IPS-18a (cell line): Measurements from ENCODE around the gene USP34.
"Not testable (repeated sequence)": the region's sequence is repeated elsewhere in the genome, so short reads cannot be mapped to it uniquely, and the experiment has no call there.

ENCODE experiments used
- H3K27ac ChIP-seq: one replicate; pipeline ENCODE4 v1.5.1; 2013; ENCODE audit warnings: low read length
- H3K27me3 ChIP-seq: one replicate; pipeline ENCODE4 v1.6.1; 2013; ENCODE audit warnings: mild to moderate bottlenecking, low read length; ENCODE audit not compliant: control insufficient read depth, insufficient read depth
- H3K36me3 ChIP-seq: one replicate; pipeline ENCODE4 v1.6.1; 2013; ENCODE audit warnings: low read depth, low read length; ENCODE audit not compliant: control insufficient read depth
- H3K4me1 ChIP-seq: one replicate; pipeline ENCODE4 v1.6.1; 2013; ENCODE audit warnings: low read depth, low read length; ENCODE audit not compliant: control insufficient read depth
- H3K4me3 ChIP-seq: one replicate; pipeline ENCODE4 v1.5.1; 2013; ENCODE audit warnings: low read length
- H3K9ac ChIP-seq: one replicate; pipeline ENCODE4 v1.6.1; 2013; ENCODE audit warnings: mild to moderate bottlenecking, low read length, moderate library complexity
- H3K9me3 ChIP-seq: one replicate; pipeline ENCODE4 v1.6.1; 2013; ENCODE audit warnings: low read depth, low read length; ENCODE audit not compliant: control insufficient read depth

USP34 gene

DNA sequence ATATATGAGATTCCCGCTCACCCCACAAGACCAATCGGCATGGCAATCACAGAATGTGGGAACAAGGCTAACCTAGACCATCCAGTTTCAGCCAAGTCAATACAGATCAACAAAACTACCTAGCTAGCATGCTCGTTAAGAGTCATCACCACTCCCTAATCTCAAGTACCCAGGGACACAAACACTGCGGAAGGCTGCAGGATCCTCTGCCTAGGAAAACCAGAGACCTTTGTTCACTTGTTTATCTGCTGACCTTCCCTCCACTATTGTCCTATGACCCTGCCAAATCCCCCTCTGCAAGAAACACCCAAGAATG is 90.0 kb downstream of the USP34 start:
- H3K9ac ChIP-seq, H3K27ac ChIP-seq: not testable (repeated sequence)
- peaks cover 28% of the 10 kb centered on the region for H3K36me3 ChIP-seq

DNA sequence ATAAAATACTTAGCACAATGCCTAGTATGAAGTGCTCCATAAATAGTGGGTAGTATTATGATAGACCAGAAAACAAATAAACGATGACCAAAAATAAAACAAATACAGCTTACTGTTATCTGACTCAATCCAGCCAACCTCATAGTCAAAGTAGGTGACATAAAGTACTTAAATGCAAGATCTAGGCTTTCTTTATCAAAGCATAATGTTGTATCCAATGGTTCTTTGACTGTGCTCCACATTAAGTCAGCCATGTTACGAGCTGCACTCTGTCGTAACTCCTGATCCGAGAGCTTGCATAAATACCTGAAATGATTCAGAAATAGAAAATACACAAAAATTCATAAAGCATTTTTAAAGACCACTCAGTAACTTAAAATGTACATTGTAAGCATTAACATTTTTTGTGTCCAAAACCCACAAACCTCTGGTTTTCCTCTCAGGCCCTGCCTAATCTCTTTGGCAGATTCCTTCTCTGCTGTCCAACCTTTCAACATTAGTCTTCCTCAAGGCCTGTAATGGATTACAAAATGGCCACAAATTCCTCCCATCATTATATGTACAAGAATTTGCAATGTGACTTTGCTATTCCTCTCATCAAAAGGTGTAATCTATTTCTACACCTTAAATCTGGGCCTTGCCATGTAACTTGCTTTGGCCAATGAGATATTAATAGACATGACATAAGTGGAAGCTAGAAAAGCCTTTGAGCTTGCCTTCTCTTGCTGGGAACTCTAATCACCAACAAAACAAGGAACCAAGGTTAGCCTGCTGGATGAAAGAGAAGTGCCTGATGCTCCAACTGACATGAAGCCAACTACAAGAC is 90.6 kb downstream of the USP34 start:
- H3K36me3 ChIP-seq, result peaks cover 28% of the 10 kb centered on the region
- no peak overlapping the region for H3K9ac ChIP-seq
- no peaks in the 10 kb centered on the region for H3K9me3 ChIP-seq
- H3K27ac ChIP-seq, result no peak overlapping the region
- H3K4me1 ChIP-seq, result no peaks in the 10 kb centered on the region
- H3K27me3 ChIP-seq, result no peaks in the 10 kb centered on the region
- H3K4me3 ChIP-seq, result no peak overlapping the region

More for the DNA sequence above, 90.0 kb downstream of the USP34 start:
- H3K4me3 ChIP-seq, H3K4me1 ChIP-seq, H3K9me3 ChIP-seq, H3K27me3 ChIP-seq: not testable (repeated sequence)

DNA sequence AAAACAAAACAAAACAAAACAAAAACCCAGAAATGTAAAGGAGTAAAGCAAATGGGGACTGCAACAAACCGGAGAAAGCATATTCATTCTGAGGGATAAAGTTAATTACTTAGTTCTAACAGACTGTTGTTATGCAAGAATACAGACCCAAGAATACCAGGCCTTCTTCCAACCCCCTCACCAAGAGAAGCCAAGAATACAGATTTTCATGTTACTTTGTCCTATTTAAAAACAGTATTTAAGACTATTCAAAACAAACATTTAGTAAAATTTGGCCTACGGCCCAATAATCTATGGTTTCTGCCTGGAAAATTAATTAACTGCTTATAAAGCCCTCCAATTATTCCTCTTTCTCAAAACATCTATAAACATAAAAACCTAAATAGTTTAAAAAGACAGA is 91.4 kb downstream of the USP34 start:
- no peak overlapping the region for H3K4me3 ChIP-seq
- no peaks in the 10 kb centered on the region for H3K4me1 ChIP-seq
- H3K36me3 ChIP-seq, result peaks cover 33% of the 10 kb centered on the region
- H3K27ac ChIP-seq, result no peak overlapping the region
- H3K9ac ChIP-seq, result no peak overlapping the region
- no peaks in the 10 kb centered on the region for H3K9me3 ChIP-seq
- H3K27me3 ChIP-seq, result no peaks in the 10 kb centered on the region

DNA sequence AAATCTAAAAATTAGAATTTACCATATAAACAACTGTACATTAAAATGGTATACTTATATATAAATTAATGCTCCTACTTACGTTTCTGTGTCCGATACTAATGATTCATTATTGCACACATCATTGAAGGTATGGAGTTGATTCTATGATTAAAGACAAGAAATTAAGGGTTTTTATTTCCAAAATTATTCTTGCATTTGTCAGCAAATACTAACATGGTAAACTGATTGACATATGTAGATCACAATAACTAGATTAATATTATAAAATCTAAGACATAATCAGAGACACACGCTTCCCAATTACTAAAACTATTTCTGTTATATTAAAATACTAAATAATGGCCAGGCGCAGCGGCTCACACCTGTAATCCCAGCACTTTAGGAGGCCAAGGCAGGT is 92.6 kb downstream of the USP34 start:
- Histone ChIP-seq H3K27ac (no peak overlapping the region), H3K27me3 (no peaks in the 10 kb centered on the region), H3K4me1 (no peaks in the 10 kb centered on the region), H3K9ac (no peak overlapping the region), H3K4me3 (no peak overlapping the region), H3K36me3 (peaks cover 43% of the 10 kb centered on the region), H3K9me3 (no peaks in the 10 kb centered on the region)

DNA sequence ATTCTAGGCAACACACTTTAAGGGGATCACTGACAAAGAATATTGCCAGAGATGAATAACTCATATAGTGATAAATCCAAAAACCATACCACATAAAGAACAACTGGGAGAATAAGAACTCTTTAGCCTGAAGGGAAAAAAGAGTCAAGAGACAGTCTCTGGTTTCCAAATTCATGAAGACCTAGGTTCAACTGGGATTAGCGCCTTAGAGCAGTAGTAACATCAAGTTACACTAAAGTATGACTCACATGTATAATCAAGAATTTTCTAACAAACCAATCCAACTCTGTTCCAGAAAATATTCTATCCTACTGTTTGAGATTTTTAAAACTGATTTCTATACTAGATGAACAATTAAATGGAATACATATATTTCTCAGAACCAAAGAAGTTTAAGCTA is 93.8 kb downstream of the USP34 start:
- Histone ChIP-seq H3K4me3 (no peak overlapping the region), H3K9ac (no peak overlapping the region), H3K27ac (no peak overlapping the region), H3K9me3 (no peaks in the 10 kb centered on the region), H3K27me3 (no peaks in the 10 kb centered on the region), H3K4me1 (no peaks in the 10 kb centered on the region), H3K36me3 (peaks cover 43% of the 10 kb centered on the region)

DNA sequence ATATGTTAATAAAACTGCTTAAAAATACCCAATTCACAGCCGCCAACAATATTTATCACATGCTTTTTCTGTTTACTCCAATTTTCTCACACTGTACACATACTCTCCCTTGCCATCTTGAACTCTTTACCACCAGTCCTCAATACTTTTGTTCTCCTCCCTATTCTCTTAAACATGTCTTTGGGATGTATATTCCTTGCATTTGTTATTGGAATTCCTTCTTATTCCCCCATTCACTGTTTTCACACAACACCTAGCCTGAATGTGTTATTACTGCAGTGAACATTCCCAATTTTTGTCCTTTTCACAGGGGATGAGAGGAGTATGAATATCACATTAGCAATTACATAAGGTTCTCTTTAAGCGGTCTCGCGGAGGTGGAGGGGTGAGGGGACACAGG is 94.7 kb downstream of the USP34 start:
- Histone ChIP-seq H3K27me3 (no peaks in the 10 kb centered on the region), H3K9me3 (no peaks in the 10 kb centered on the region), H3K27ac (no peak overlapping the region), H3K4me1 (no peaks in the 10 kb centered on the region), H3K4me3 (no peak overlapping the region), H3K9ac (no peak overlapping the region), H3K36me3 (peaks cover 36% of the 10 kb centered on the region)

DNA sequence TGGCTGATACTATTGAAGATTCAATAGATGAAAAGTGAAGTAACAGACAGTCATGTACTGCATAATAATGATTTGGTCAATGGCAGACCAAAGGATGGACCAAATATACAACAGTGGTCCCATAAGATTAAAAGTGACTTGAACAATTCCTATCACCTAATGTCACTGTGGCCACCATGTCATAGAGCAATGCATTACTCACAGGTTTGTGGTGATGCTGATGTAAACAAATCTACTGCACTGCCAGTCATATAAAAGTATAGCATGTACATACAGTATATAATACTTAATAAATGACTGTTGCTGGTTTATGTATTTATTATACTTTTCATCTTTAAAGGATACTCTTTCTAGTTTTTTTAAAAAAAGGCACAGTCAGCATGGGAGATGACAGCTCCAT is 99.9 kb downstream of the USP34 start:
- Histone ChIP-seq H3K36me3 (peaks cover 28% of the 10 kb centered on the region), H3K4me3 (no peak overlapping the region), H3K4me1 (no peaks in the 10 kb centered on the region), H3K27ac (no peak overlapping the region), H3K9me3 (no peaks in the 10 kb centered on the region), H3K9ac (no peak overlapping the region), H3K27me3 (no peaks in the 10 kb centered on the region)

DNA sequence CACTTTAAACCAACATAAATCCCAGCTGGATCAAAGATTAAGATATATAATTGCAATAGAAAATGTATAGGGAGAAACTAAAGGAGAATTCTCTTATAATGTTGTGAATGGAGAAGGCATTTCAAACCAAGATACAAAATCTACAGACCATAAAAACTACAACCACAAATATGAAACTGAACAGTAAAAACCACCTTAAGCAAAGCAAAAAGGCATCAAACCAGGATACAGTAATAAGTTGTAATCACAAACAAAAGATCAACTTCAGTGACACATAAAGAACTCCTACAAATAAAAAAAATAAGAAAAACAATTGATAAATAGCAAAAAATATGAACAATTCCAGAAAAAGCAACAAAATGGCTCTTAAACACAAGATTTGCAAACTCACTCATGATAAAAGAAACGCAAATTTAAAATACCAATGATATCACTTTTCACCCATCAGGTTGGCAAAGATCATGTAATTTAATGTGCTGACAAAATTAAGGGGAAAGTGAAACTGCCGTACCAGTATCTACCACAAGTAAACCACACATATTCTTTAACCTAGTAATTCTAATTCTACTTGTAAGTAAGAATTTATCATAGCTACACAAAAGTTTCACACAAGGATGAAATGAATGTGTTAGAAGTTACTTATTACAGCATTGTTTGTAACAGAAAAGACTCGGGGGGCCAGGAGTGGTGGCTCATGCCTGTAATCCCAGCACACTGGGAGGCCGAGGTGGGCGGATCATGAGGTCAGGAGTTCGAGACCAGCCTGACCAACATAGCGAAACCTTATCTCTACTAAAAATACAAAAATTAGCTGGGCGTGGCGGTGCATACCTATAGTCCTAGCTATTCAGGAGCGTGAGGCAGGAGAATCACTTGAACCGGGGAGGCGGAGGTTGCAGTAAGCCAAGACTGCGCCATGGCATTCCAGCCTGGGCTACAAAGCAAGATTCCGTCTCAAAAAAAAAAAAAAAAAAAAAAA is 101.9 kb downstream of the USP34 start:
- H3K4me1 ChIP-seq, result no peaks in the 10 kb centered on the region
- no peak overlapping the region for H3K9ac ChIP-seq
- no peaks in the 10 kb centered on the region for H3K9me3 ChIP-seq
- no peak overlapping the region for H3K27ac ChIP-seq
- no peak overlapping the region for H3K4me3 ChIP-seq
- H3K36me3 ChIP-seq, result peaks cover 22% of the 10 kb centered on the region
- H3K27me3 ChIP-seq, result no peaks in the 10 kb centered on the region

DNA sequence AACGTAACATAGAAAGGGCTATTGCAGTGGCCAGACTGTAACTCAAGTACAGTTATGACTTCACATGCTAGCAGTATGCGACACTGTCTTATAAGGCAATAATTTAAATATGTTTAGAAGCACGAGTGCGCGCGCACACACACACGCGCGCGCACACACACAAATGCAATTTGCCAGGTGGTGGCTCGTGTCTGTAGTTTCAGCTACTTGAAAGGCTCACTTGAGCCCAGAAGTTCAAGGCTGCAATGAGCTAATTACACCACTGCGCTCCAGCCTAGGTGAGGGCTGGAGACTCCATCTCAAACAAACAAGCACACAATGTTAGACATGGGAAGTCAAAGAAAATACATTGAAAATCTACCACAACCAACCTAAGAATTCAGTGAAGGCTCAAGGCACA is 103.7 kb downstream of the USP34 start:
- no peaks in the 10 kb centered on the region for H3K27me3 ChIP-seq
- H3K27ac ChIP-seq, result no peak overlapping the region
- H3K9ac ChIP-seq, result no peak overlapping the region
- peaks cover 28% of the 10 kb centered on the region for H3K36me3 ChIP-seq
- H3K4me3 ChIP-seq, result no peak overlapping the region
- no peaks in the 10 kb centered on the region for H3K4me1 ChIP-seq
- no peaks in the 10 kb centered on the region for H3K9me3 ChIP-seq

DNA sequence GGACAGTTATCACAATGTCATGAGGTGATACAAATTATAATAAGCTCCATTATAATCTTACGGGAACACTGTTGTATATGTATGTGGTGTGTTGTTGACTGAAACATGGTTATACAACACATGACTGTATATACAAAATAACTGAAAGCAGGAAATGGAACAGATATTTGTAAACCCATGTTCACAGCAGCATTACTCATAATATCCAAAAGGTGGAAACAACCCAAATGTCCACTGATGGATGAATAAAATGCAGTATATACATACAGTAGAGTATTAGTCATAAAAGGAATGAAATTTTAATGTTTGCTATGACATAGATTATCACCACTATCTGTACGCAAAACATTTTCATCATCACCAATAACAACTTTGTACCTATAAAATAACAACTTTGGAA is 107.3 kb downstream of the USP34 start:
- Histone ChIP-seq H3K9me3 (no peaks in the 10 kb centered on the region), H3K4me1 (no peaks in the 10 kb centered on the region), H3K9ac (no peak overlapping the region), H3K4me3 (no peak overlapping the region), H3K27me3 (no peaks in the 10 kb centered on the region), H3K27ac (no peak overlapping the region), H3K36me3 (peaks cover 14% of the 10 kb centered on the region)

DNA sequence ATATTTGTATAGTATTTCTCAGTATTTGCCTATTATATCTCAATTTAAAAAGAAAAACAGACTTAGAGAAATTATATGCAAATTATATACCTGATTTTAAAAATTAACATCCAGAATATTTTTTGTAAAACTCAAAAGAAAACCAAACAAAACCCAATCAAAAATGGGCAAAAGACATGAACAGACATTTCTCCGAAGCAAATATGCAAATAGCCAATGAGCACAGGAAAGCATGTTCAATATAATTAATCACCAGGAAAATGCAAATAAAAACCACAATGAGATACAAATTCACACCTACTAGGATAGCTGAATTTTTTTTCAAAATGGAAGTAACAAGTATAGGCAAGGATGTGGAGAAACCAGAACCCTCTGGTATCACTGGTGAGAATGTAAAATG is 108.0 kb downstream of the USP34 start:
- Histone ChIP-seq H3K4me1 (no peaks in the 10 kb centered on the region), H3K4me3 (no peak overlapping the region), H3K27ac (no peak overlapping the region), H3K27me3 (no peaks in the 10 kb centered on the region), H3K9me3 (no peaks in the 10 kb centered on the region), H3K36me3 (peaks cover 14% of the 10 kb centered on the region), H3K9ac (no peak overlapping the region)
